Activated CD4-positive, CD25-positive, alpha-beta regulatory T cell treated with anti-CD3 and anti-CD28 coated beads, Interleukin-2, amount 50 U/mL, for 24 hours (primary cell): ENCODE data around the gene ARSH.
"Not testable (repeated sequence)": the region's sequence is repeated elsewhere in the genome, so short reads cannot be mapped to it uniquely, and the experiment has no call there.

Experiments used
- ATAC-seq, 2 donors: fragments of 150-1000 bp; cut with Tn5 transposase; one replicate each; pipeline ENCODE4 v1.10.0; 2021; ENCODE audit warnings: mild to moderate bottlenecking in 1 of 2, moderate library complexity in 1 of 2

Gene ARSH

DNA sequence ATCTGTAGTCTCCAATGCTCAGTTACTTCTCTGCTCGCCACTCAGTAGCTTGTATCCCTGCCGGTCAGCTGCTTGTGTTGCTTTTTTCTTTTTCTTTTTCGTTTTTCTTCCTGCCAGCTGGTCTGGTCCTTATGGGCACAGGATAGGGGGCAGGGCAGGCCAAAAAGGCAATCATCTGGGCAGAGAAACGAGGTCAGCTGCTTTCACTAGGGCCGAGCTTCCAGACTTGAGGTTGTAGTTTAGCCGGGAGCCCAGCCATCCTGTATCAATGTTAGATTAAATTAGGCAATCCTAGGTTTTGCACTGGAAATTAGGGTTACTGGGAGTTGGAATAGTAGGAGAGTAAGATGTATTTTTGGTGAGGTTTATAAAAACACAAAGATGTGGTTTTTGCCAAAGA lies 38.3 kb downstream of the ARSH start:
- ATAC-seq: no peak

- ATAC-seq: no peak
Observed at GRCh38 chrX:3046253-3047240, 40.2 kb downstream of the ARSH start.

- ATAC-seq: not testable (repeated sequence)
Observed at GRCh38 chrX:3050523-3051175, 44.3 kb downstream of the ARSH start.

GRCh38 chrX:3052860-3053259 lies 46.5 kb downstream of the ARSH start:
- no peak for ATAC-seq

GRCh38 chrX:3066555-3066954 lies 60.2 kb downstream of the ARSH start:
- no peak for ATAC-seq

DNA sequence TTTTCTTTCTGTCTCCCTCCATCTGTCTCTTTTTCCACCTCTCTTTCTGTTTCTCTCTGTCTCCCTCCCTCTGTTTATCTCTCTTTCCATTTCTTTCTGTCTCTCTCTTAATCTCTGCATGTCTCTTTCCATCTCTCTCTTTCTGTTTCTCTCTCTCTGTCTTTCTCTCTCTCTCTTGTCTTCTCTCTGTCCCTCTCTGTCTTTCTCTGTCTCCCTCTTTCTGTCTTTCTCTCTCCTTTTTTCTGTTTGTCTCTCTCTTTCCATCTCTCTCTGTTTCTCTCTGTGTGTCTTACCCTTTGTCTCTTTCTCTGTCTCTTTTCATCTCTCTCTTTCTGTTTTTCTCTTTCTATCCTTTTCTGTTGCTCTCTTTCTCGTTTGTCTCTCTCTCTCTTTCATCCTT lies 69.6 kb downstream of the ARSH start:
- no peak for ATAC-seq

- no peak for ATAC-seq
Observed at GRCh38 chrX:3076416-3076991, 70.2 kb downstream of the ARSH start.
